ENCODE measurements around the gene PKP3.

Gene PKP3

DNA sequence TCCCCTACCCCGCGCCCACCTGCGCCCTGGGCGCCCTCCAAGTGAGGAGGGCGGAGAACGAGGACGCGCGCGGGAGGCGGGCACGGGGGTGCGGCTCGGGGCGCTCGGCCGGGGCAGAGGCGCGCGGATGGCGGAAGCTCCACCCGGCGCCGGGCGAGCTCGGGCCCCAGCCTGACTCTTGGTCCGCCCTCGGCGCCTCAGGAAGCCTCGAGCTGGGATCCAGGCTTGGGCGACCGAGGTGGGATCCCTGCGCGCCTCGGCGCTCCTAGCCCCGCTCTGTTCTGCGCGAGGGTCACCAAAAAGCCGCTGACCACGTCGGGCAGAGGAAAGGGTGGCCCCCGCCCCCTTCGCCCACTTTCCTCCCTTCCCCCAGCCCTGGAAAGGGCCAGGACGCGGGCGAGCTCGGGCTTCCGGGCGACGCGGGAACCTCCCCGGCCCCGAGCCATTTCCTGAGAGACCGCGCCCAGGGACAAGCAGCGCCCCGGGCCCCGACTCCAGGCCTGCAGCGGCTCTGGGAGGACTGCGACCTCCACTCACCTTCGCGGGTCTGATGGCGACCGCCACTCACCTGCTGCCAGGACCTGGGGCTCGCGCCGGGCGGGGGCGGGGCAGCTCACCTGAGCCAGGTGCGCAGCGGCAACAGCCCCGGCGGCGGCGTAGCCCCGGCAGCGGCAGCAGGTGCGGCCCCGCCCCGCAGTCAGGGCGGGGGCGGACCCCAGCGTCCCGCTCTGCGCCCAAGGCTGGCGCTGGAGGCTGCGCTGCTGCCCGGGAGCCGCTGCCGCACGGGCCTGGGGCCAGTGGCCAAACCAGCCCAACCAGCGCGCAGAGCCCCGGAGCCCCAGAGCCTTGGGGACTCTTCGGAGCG is 23.0 kb downstream of the PKP3 start:
- peak in 1 of 3 donors; percentile 41 for DNase-seq
- Histone ChIP-seq H3K27me3 (replicated peaks in 2 of 5; ENCODE audit: control insufficient read depth in 4 of 5, insufficient read depth in 5 of 5, low read length in 4 of 5) (no peaks in the 10 kb centered on the region), H3K36me3 (ENCODE audit: control insufficient read depth in 4 of 4, insufficient read depth in 4 of 4, low read length in 3 of 4) (no peaks in the 10 kb centered on the region), H3K4me3 (ENCODE audit: control insufficient read depth in 1 of 7, extremely low read depth in 1 of 7, insufficient read depth in 4 of 7, low read depth in 2 of 7, low read length in 6 of 7) (peak overlapping the region; percentile 64 to 91 (median 75)), H3K27ac (ENCODE audit: insufficient read depth in 1 of 2, low read depth in 1 of 2, low read length in 2 of 2, poor library complexity in 1 of 2, severe bottlenecking in 2 of 2) (no peak overlapping the region), H3K4me1 (ENCODE audit: control extremely low read depth in 1 of 4, control insufficient read depth in 4 of 4, insufficient read depth in 4 of 4, low read length in 3 of 4) (peaks cover 5 to 50% (median 49%) of the 10 kb centered on the region in 4 experiments), H3K9me3 (ENCODE audit: control extremely low read depth in 1 of 5, control insufficient read depth in 4 of 5, insufficient read depth in 2 of 5, low read depth in 1 of 5, low read length in 4 of 5) (no peaks in the 10 kb centered on the region)
- ChIA-PET POLR2A (interaction anchor here (0.6 to 2.0 kb wide), 3 partner anchors 11 to 334 kb away, joined by 3 to 8 read pairs (median 8); partner anchors contain the start of gene PTDSS2), CTCF (interaction anchor here (0.6 to 2.8 kb wide), 7 partner anchors 20 to 209 kb away, joined by 3 to 19 read pairs (median 3); no protein-coding TSS in a partner anchor)
- 1% methylated on average over 74 of the region's 97 CpGs for WGBS (ENCODE audit: insufficient coverage)

DNA sequence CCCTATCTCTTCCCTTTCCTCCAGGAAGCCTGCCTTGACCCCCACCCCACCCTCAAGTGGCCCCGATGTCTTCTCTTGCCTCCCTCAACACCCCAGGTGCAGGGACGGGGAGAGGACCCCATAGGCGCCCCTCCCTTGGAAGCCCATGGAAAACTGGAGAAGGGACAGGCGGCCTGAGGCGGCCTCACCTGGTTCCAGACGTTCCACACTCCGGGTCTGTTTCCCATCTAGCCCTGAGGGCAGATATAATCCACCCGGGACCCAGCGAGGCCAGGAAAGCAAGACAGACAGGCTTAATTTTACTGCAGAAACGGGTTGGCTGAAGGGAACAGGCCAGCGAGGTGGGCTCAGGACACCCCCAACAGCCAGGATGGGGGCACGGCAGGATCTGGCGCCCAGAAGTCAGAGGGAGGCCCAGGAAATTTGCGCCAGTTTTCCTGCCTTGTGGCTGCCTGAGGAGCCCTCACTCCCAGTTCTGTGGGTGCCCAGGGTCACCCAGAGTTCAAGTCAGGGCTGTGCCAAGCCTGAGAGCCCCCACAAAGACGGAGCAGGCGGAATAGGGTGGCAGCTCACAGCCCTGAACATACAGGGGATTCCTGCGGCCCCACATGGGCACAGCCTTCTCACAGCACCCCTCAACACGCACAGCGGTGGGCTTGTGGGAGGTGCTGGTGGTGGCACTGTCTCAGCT is 23.8 kb downstream of the PKP3 start:
- Histone ChIP-seq H3K9me3 (ENCODE audit: control extremely low read depth in 1 of 5, control insufficient read depth in 4 of 5, insufficient read depth in 2 of 5, low read depth in 1 of 5, low read length in 4 of 5) (no peaks in the 10 kb centered on the region), H3K36me3 (ENCODE audit: control insufficient read depth in 4 of 4, insufficient read depth in 4 of 4, low read length in 3 of 4) (no peaks in the 10 kb centered on the region), H3K27me3 (replicated peaks in 2 of 5; ENCODE audit: control insufficient read depth in 4 of 5, insufficient read depth in 5 of 5, low read length in 4 of 5) (no peaks in the 10 kb centered on the region), H3K4me1 (ENCODE audit: control extremely low read depth in 1 of 4, control insufficient read depth in 4 of 4, insufficient read depth in 4 of 4, low read length in 3 of 4) (peaks cover 5 to 49% (median 46%) of the 10 kb centered on the region in 4 experiments), H3K27ac (ENCODE audit: insufficient read depth in 1 of 2, low read depth in 1 of 2, low read length in 2 of 2, poor library complexity in 1 of 2, severe bottlenecking in 2 of 2) (no peak overlapping the region), H3K4me3 (ENCODE audit: control insufficient read depth in 1 of 7, extremely low read depth in 1 of 7, insufficient read depth in 4 of 7, low read depth in 2 of 7, low read length in 6 of 7) (peak overlapping the region in 5 of 7 experiments; percentile 69 to 91 (median 79))
- ChIA-PET CTCF (interaction anchor here (1.0 to 1.6 kb wide), 2 partner anchors 21 to 45 kb away, joined by 3 to 5 read pairs; no protein-coding TSS in a partner anchor), POLR2A (interaction anchor here (1.2 kb wide), 1 partner anchor 32 kb away, joined by 8 read pairs; the partner anchor contains the start of gene PTDSS2)
- WGBS (ENCODE audit: insufficient coverage): 87% methylated on average over 14 of the region's 19 CpGs
- DNase-seq: no peak

DNA sequence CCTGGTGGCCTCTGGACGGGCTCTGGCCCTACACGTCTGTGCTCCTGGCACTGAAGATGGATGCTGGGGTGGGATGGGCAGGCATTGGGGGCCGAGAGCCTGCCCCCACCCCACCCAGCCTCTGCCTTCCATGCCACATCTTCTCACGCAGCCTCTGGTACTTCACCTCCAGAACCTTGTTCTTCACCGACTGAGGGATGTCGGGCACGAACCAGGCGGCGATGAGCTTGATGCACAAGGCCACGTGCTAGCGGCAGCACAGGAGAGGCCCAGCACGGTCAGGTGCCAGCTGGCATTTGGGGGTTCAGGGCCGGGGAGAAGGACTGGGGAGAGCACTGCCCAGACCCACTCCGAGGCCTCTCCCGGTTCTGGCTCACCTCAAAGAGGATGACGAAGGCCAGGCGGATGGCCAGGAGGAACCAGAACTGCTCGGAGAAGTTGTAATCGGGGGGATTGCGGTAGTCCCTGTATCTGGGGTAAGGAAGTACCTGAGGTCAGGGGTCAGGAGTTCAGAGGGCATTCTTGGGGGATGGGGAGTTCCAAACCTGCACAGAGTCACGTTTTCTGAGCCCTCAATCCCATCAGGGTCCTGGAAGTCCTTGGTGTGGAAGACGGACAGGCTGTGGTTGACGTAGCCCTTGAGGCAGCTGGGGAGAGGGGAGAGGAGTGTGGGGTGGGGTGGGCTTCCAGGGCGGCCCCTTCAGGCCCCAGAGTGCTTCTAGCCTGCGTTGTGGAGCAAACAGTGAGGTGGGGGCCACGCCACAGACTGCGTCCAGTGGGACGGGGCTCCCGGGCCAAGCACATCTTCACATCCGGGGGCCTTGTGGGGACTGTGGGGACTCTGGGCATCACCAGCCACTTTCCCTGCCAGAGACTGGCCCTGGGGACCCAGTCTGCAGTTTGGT is 24.6 kb downstream of the PKP3 start:
- POLR2A ChIA-PET: no interaction called here
- H3K4me1 ChIP-seq (ENCODE audit: control extremely low read depth in 1 of 4, control insufficient read depth in 4 of 4, insufficient read depth in 4 of 4, low read length in 3 of 4): peaks cover 5 to 41% (median 38%) of the 10 kb centered on the region in 4 experiments
- H3K27ac ChIP-seq (ENCODE audit: insufficient read depth in 1 of 2, low read depth in 1 of 2, low read length in 2 of 2, poor library complexity in 1 of 2, severe bottlenecking in 2 of 2): no peak overlapping the region
- no peak overlapping the region for H3K4me3 ChIP-seq (ENCODE audit: control insufficient read depth in 1 of 7, extremely low read depth in 1 of 7, insufficient read depth in 4 of 7, low read depth in 2 of 7, low read length in 6 of 7)
- no peaks in the 10 kb centered on the region for H3K36me3 ChIP-seq (ENCODE audit: control insufficient read depth in 4 of 4, insufficient read depth in 4 of 4, low read length in 3 of 4)
- H3K27me3 ChIP-seq (replicated peaks in 2 of 5; ENCODE audit: control insufficient read depth in 4 of 5, insufficient read depth in 5 of 5, low read length in 4 of 5): no peaks in the 10 kb centered on the region
- no peak for DNase-seq
- H3K9me3 ChIP-seq (ENCODE audit: control extremely low read depth in 1 of 5, control insufficient read depth in 4 of 5, insufficient read depth in 2 of 5, low read depth in 1 of 5, low read length in 4 of 5): no peaks in the 10 kb centered on the region
- WGBS (ENCODE audit: insufficient coverage): 99% methylated on average over 26 of the region's 30 CpGs
- CTCF ChIA-PET: interaction anchor here (0.7 kb wide), 1 partner anchor 31 kb away, joined by 4 read pairs; no protein-coding TSS in a partner anchor

- H3K9me3 ChIP-seq (ENCODE audit: control extremely low read depth in 1 of 5, control insufficient read depth in 4 of 5, insufficient read depth in 2 of 5, low read depth in 1 of 5, low read length in 4 of 5): no peaks in the 10 kb centered on the region
- CTCF ChIA-PET: interaction anchor here (0.7 kb wide), 1 partner anchor 30 kb away, joined by 4 read pairs; no protein-coding TSS in a partner anchor
- H3K27me3 ChIP-seq (replicated peaks in 2 of 5; ENCODE audit: control insufficient read depth in 4 of 5, insufficient read depth in 5 of 5, low read length in 4 of 5): peaks cover 0 to 2% (median 0%) of the 10 kb centered on the region in 5 experiments
- H3K4me1 ChIP-seq (ENCODE audit: control extremely low read depth in 1 of 4, control insufficient read depth in 4 of 4, insufficient read depth in 4 of 4, low read length in 3 of 4): peaks cover 5 to 34% (median 31%) of the 10 kb centered on the region in 4 experiments
- no peak for DNase-seq
- WGBS (ENCODE audit: insufficient coverage): 91% methylated on average over 16 of the region's 20 CpGs
- no peaks in the 10 kb centered on the region for H3K36me3 ChIP-seq (ENCODE audit: control insufficient read depth in 4 of 4, insufficient read depth in 4 of 4, low read length in 3 of 4)
- POLR2A ChIA-PET: no interaction called here
- no peak overlapping the region for H3K4me3 ChIP-seq (ENCODE audit: control insufficient read depth in 1 of 7, extremely low read depth in 1 of 7, insufficient read depth in 4 of 7, low read depth in 2 of 7, low read length in 6 of 7)
- H3K27ac ChIP-seq (ENCODE audit: insufficient read depth in 1 of 2, low read depth in 1 of 2, low read length in 2 of 2, poor library complexity in 1 of 2, severe bottlenecking in 2 of 2): no peak overlapping the region
Measured at GRCh38 chr11:419248-420005, 25.4 kb downstream of the PKP3 start.

GRCh38 chr11:420054-420910 is 26.3 kb downstream of the PKP3 start:
- ChIA-PET POLR2A (no interaction called here), CTCF (no interaction called here)
- peaks cover 5 to 25% (median 24%) of the 10 kb centered on the region in 4 experiments for H3K4me1 ChIP-seq (ENCODE audit: control extremely low read depth in 1 of 4, control insufficient read depth in 4 of 4, insufficient read depth in 4 of 4, low read length in 3 of 4)
- H3K9me3 ChIP-seq (ENCODE audit: control extremely low read depth in 1 of 5, control insufficient read depth in 4 of 5, insufficient read depth in 2 of 5, low read depth in 1 of 5, low read length in 4 of 5): peaks cover 0 to 2% (median 0%) of the 10 kb centered on the region in 5 experiments
- H3K4me3 ChIP-seq (ENCODE audit: control insufficient read depth in 1 of 7, extremely low read depth in 1 of 7, insufficient read depth in 4 of 7, low read depth in 2 of 7, low read length in 6 of 7): no peak overlapping the region
- peaks cover 0 to 3% (median 2%) of the 10 kb centered on the region in 5 experiments for H3K27me3 ChIP-seq (replicated peaks in 2 of 5; ENCODE audit: control insufficient read depth in 4 of 5, insufficient read depth in 5 of 5, low read length in 4 of 5)
- WGBS (ENCODE audit: insufficient coverage): 88% methylated on average over 58 of the region's 71 CpGs
- H3K27ac ChIP-seq (ENCODE audit: insufficient read depth in 1 of 2, low read depth in 1 of 2, low read length in 2 of 2, poor library complexity in 1 of 2, severe bottlenecking in 2 of 2): no peak overlapping the region
- no peaks in the 10 kb centered on the region for H3K36me3 ChIP-seq (ENCODE audit: control insufficient read depth in 4 of 4, insufficient read depth in 4 of 4, low read length in 3 of 4)
- DNase-seq: no peak

Measured in common myeloid progenitor, CD34-positive (primary cell).